Measurements from ENCODE around the gene CRYZL1.

CRYZL1 gene

DNA sequence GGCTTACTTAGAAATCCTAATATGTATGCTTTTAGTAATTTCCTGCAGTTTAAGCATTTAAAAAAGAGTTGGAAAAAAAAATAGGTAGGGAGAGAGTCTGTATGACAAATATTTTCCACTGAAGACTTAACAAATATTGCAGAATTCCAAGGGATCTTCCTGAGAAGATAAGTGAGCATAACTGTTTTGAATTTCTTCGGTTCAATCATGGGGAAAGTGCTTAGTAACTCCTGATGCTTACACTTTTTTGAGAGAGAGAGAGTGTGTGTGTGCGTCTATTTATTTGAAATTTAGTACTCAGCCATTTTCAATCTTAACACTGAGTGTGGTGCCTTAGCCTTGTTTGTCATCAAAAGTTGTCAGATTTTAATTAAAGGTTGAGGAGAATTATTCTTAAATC is 80.2 kb downstream of the CRYZL1 start:
- ATAC-seq: no peak
- no peak for TF ChIP-seq SNAI2 (CRISPR knock-in tag; IDR thresholded peaks at IDR 0.05)
- TF ChIP-seq ZFP30 (CRISPR knock-in tag; IDR thresholded peaks at IDR 0.05): no peak
- TF ChIP-seq TCF4 (CRISPR knock-in tag; IDR thresholded peaks at IDR 0.05; ENCODE audit: borderline replicate concordance): no peak
- TF ChIP-seq, protein P1, sequence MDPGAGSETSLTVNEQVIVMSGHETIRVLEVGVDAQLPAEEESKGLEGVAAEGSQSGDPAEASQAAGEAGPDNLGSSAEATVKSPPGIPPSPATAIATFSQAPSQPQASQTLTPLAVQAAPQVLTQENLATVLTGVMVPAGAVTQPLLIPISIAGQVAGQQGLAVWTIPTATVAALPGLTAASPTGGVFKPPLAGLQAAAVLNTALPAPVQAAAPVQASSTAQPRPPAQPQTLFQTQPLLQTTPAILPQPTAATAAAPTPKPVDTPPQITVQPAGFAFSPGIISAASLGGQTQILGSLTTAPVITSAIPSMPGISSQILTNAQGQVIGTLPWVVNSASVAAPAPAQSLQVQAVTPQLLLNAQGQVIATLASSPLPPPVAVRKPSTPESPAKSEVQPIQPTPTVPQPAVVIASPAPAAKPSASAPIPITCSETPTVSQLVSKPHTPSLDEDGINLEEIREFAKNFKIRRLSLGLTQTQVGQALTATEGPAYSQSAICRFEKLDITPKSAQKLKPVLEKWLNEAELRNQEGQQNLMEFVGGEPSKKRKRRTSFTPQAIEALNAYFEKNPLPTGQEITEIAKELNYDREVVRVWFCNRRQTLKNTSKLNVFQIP (CRISPR knock-in tag; IDR thresholded peaks at IDR 0.05; ENCODE audit: borderline replicate concordance, low read depth): no peak
- TF ChIP-seq ESRRG (CRISPR knock-in tag; IDR thresholded peaks at IDR 0.05): no peak
- TF ChIP-seq ZNF70 (CRISPR knock-in tag; IDR thresholded peaks at IDR 0.05): no peak
- TF ChIP-seq ZNF565 (CRISPR knock-in tag; conservative IDR thresholded peaks at IDR 0.05; ENCODE audit: low read depth): no peak
- TF ChIP-seq ZC3H10 (CRISPR knock-in tag; IDR thresholded peaks at IDR 0.05): no peak
- no peak for TF ChIP-seq CSDC2 (CRISPR knock-in tag; IDR thresholded peaks at IDR 0.05)
- no peak for TF ChIP-seq PPARA (CRISPR knock-in tag; IDR thresholded peaks at IDR 0.05; ENCODE audit: borderline replicate concordance)
- no peak for TF ChIP-seq ISL1 (CRISPR knock-in tag; IDR thresholded peaks at IDR 0.05)
- TF ChIP-seq ZNF8 (CRISPR knock-in tag; IDR thresholded peaks at IDR 0.05): no peak

DNA sequence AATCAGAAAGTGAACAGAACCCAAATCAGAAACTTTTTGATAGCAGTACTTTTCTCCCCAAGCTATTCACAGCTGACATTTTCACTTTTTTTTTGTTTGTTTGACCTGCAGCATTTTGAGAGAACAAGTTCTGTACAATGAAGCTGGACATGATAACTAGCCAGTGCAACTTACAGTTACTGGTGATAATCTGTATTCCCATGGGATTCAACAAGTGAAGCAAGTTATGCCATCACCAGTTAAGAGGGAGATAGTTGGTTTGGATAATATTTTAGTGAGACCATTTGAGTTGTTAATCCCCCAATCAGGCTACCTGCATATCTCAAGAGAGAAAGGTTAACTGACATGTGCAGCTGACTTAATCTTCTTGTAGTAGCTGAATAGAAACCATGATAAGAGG is 80.6 kb downstream of the CRYZL1 start:
- TF ChIP-seq ISL1 (CRISPR knock-in tag; IDR thresholded peaks at IDR 0.05): no peak
- no peak for TF ChIP-seq ZFP30 (CRISPR knock-in tag; IDR thresholded peaks at IDR 0.05)
- no peak for ATAC-seq

DNA sequence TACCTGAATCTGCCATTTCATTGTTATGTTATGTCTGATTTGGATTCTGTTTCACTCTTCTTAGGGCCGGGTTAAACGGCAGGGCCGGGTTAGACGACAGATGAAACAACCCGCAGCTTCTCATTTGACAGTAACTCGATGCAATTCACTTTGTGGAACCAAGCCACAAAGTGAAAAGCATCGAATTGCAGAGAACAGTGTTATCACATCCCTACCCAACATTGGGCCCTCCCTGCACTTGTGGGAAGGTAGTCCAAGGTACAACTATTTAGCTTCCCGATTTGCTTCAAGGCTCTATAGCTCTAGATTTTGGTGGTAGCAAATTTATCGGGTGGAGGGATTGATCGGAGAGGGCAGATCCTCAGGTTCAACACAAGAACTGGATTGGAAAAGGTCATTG is 81.7 kb downstream of the CRYZL1 start:
- ATAC-seq: no peak
- TF ChIP-seq PPARA (CRISPR knock-in tag; IDR thresholded peaks at IDR 0.05; ENCODE audit: borderline replicate concordance) (no peak), ISL1 (CRISPR knock-in tag; IDR thresholded peaks at IDR 0.05) (no peak)

DNA sequence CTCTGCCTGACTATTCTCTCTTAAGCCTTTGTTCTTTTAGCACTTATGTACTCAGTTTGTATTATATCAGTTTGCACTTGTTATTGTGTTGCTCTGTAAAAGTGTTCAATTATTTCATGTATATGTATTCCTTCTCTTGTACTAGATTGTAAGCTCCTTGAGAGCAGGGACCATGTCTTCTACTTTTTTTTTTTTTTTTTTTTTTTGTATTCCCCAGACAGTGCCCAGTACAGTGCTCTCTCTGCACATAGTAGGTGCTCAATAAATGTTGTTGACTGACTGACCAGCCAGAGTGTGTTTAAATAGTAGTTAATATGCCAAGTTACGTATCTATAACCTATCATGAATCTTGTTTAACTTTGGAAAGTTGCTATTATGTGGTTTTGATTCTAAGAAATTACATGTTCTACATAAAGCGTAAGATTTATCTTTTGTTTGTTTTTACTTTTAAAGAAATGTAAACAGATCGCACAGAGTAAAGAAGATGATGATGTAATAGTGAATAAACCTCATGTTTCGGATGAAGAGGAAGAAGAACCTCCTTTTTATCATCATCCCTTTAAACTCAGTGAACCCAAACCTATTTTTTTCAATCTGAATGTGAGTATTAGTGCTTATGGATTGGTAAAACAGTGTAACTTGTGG is 82.6 kb downstream of the CRYZL1 start:
- no peak for ATAC-seq
- TF ChIP-seq, protein P1 (CRISPR knock-in tag; IDR thresholded peaks at IDR 0.05; ENCODE audit: borderline replicate concordance, low read depth): no peak
- TF ChIP-seq, protein P2, sequence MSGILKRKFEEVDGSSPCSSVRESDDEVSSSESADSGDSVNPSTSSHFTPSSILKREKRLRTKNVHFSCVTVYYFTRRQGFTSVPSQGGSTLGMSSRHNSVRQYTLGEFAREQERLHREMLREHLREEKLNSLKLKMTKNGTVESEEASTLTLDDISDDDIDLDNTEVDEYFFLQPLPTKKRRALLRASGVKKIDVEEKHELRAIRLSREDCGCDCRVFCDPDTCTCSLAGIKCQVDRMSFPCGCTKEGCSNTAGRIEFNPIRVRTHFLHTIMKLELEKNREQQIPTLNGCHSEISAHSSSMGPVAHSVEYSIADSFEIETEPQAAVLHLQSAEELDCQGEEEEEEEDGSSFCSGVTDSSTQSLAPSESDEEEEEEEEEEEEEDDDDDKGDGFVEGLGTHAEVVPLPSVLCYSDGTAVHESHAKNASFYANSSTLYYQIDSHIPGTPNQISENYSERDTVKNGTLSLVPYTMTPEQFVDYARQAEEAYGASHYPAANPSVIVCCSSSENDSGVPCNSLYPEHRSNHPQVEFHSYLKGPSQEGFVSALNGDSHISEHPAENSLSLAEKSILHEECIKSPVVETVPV (CRISPR knock-in tag; IDR thresholded peaks at IDR 0.05): no peak
- TF ChIP-seq TOX (CRISPR knock-in tag; IDR thresholded peaks at IDR 0.05; ENCODE audit: borderline replicate concordance) (no peak), OSR1 (CRISPR knock-in tag; IDR thresholded peaks at IDR 0.05) (no peak), CSDC2 (CRISPR knock-in tag; IDR thresholded peaks at IDR 0.05) (no peak), BACH2 (CRISPR knock-in tag; IDR thresholded peaks at IDR 0.05; ENCODE audit: borderline replicate concordance) (no peak), ZNF70 (CRISPR knock-in tag; IDR thresholded peaks at IDR 0.05) (no peak), TCF4 (CRISPR knock-in tag; IDR thresholded peaks at IDR 0.05; ENCODE audit: borderline replicate concordance) (no peak), ZFP3 (CRISPR knock-in tag; IDR thresholded peaks at IDR 0.05) (no peak), SNAI2 (CRISPR knock-in tag; IDR thresholded peaks at IDR 0.05) (no peak), ARNTL (CRISPR knock-in tag; IDR thresholded peaks at IDR 0.05; ENCODE audit: borderline replicate concordance, low read depth) (no peak), ZFP30 (CRISPR knock-in tag; IDR thresholded peaks at IDR 0.05) (no peak), ZNF8 (CRISPR knock-in tag; IDR thresholded peaks at IDR 0.05) (no peak), ESRRG (CRISPR knock-in tag; IDR thresholded peaks at IDR 0.05) (no peak), ISL1 (CRISPR knock-in tag; IDR thresholded peaks at IDR 0.05) (no peak), ZC3H10 (CRISPR knock-in tag; IDR thresholded peaks at IDR 0.05) (no peak), GLIS3 (CRISPR knock-in tag; IDR thresholded peaks at IDR 0.05) (no peak), PPARA (CRISPR knock-in tag; IDR thresholded peaks at IDR 0.05; ENCODE audit: borderline replicate concordance) (no peak)
- TF ChIP-seq, protein P3, sequence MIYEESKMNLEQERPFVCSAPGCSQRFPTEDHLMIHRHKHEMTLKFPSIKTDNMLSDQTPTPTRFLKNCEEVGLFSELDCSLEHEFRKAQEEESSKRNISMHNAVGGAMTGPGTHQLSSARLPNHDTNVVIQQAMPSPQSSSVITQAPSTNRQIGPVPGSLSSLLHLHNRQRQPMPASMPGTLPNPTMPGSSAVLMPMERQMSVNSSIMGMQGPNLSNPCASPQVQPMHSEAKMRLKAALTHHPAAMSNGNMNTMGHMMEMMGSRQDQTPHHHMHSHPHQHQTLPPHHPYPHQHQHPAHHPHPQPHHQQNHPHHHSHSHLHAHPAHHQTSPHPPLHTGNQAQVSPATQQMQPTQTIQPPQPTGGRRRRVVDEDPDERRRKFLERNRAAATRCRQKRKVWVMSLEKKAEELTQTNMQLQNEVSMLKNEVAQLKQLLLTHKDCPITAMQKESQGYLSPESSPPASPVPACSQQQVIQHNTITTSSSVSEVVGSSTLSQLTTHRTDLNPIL (CRISPR knock-in tag; IDR thresholded peaks at IDR 0.05; ENCODE audit: low read depth): no peak
- TF ChIP-seq, protein P4, sequence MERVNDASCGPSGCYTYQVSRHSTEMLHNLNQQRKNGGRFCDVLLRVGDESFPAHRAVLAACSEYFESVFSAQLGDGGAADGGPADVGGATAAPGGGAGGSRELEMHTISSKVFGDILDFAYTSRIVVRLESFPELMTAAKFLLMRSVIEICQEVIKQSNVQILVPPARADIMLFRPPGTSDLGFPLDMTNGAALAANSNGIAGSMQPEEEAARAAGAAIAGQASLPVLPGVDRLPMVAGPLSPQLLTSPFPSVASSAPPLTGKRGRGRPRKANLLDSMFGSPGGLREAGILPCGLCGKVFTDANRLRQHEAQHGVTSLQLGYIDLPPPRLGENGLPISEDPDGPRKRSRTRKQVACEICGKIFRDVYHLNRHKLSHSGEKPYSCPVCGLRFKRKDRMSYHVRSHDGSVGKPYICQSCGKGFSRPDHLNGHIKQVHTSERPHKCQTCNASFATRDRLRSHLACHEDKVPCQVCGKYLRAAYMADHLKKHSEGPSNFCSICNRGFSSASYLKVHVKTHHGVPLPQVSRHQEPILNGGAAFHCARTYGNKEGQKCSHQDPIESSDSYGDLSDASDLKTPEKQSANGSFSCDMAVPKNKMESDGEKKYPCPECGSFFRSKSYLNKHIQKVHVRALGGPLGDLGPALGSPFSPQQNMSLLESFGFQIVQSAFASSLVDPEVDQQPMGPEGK (CRISPR knock-in tag; IDR thresholded peaks at IDR 0.05; ENCODE audit: borderline replicate concordance): no peak
